ELR (cell line): ENCODE measurements around the gene SAPCD2.
A peak's percentile ranks its signal among the peaks of the same experiment; 100 is the strongest.

Experiments
- DNase-seq: peaks from one replicate; pipeline ENCODE4 v3.0.0-alpha.2; 2015; ENCODE audit warnings: low read depth

SAPCD2 gene

DNA sequence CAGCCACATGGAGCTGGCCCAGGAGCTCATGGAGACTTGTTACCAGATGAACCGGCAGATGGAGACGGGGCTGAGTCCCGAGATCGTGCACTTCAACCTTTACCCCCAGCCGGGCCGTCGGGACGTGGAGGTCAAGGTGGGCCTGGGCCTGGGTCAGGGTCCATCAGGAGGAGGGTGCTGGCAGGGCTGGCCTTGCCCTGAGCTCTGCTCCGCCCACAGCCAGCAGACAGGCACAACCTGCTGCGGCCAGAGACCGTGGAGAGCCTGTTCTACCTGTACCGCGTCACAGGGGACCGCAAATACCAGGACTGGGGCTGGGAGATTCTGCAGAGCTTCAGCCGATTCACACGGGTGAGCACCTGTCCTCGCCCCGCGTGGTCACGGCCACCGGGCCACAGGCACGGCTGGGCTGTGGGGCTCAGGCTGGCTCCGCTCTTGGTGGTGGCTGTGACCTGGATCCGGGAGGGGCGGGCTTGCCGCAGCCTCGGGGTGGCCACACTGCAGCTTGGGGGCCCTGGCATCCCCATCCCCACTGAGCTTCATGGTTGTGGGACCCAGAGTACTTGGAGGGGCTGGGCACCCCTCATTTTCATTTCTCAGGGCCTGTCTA is 37.1 kb upstream of the SAPCD2 start:
- DNase-seq, result no peak

DNA sequence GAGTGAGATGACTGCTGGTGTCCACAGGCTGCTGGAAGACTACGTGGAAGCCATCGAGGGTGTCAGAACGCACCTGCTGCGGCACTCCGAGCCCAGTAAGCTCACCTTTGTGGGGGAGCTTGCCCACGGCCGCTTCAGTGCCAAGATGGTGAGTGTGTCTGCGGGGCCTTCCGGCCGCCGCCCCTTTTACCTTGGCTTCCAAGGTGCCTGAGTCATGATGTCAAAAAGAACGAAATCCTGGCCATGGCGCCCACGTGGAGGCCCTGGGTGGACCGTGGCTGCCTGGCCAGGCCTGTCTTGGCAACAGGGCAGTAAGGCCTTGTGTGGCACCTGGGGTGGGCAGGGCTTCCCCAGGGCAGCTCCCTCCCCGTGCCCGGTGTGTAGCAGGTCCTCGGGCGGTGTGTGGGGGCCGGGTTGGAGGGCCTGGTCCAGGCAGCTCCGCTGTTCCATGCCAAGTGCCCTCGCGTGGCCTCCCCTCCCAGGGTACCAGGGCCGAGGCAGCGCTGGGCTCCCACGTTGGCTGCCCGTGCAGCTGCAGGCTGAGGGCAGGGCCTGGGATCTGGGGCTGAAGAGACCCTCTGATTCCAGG is 36.4 kb upstream of the SAPCD2 start:
- no peak for DNase-seq

DNA sequence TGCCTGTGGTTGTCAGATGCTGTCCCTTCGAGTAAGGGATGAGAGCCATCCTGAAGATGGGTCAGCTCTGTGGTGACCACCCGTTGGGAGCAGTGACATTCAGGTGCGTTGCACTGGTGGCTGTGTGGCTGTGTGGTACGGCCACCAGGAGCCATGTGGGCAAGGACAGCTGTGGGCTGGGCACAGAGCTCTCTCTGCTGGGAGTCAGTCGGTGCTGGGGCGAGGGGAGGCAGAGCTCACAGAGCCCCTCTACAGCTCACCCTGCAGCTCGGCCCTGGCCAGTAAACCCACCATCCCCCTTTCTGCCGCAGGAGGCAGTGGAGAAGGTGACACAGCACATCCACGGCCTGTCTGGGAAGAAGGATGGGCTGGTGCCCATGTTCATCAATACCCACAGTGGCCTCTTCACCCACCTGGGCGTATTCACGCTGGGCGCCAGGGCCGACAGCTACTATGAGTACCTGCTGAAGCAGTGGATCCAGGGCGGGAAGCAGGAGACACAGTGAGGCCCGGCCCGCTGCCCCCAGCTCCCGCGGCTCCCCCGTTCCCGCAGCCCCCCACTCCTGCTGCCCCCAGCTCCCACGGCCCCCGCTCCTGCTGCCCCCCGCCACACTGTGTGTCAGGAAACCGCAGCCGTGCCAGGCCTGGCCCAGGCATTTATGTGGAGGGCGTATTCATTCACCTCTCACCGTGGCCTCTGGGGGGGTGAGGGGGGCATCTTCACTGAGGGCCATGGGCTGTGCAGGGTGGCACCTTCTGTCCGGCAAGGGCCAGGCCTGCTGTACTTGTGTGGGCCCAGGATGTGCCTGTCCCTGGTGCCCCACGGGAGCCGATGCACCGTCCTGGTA is 35.7 kb upstream of the SAPCD2 start:
- no peak for DNase-seq

DNA sequence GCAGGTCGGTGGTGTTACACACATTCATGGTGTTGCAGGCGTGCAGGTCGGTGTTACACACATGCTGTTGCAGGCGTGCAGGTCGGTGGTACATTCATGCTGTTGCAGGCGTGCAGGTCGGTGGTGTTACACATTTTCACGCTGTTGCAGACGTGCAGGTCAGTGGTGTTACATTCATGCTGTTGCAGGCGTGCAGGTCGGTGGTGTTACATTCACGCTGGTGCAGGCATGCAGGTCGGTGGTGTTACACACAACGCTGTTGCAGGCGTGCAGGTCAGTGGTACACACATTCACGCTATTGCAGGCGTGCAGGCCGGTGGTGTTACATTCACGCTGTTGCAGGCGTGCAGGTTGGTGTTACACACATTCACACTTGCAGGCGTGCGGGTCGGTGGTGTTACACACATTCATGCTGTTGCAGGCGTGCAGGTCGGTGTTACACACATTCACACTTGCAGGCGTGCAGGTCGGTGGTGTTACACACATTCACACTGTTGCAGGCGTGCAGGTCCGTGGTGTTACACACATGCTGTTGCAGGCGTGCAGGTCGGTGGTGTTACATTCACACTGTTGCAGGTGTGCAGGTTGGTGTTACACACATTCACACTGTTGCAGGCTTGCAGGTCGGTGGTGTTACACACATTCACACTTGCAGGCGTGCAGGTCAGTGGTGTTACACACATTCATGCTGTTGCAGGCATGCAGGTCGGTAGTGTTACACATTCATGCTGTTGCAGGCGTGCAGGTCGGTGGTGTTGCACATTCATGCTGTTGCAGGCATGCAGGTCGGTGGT is 33.0 kb upstream of the SAPCD2 start:
- DNase-seq, result no peak

DNA sequence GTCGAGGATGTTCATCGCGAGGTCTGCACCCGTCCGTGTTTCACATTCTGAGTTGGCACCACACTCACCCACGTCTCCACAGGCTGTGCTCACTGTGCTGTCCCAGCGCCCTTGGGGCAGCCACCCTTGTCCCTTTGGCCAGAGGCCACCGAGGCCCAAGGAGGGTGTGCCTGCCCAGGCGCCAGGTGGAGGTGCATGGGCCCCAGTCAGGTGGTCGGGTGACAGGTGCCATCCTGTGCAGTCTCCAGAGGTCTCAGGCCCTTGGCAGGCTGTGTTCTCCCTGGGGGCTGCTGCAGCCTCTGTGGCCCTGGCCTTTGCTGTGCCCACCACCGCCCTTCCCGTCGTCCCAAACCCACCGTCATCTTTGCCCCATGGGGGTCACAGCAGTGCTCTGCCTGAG is 28.9 kb upstream of the SAPCD2 start:
- DNase-seq, result no peak

DNA sequence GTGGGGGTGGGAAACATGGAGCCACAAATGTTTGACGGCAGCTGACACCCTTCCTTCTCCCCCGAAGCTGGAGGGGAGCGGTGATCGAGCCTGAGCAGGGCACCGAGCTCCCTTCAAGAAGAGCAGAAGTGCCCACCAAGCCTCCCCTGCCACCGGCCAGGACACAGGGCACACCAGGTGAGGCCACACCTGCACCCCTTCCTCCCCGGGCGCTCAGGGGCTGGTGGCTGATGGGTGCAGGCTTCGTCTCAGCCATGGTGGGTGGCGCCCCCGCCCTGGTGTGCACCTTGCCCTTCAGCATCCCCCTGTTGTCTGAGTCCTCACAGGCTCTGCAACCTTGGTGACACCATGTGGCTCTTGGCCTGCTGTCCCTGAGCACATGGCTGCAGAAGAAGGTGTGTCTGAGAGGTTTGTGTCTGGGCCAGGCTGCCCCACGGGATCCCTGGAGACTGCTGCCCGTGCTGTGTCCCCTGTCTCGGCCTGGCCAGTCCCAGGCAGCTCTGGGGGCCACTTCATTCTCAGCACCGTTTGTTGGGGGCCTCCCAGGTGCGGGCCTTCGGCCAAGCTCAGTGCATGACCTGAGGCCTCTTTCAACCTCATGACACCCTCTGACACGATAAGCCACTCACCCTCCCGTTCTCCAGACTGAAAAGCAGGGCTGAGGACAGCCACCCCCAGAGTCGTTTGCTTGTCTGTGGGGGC is 27.6 kb upstream of the SAPCD2 start:
- no peak for DNase-seq

DNA sequence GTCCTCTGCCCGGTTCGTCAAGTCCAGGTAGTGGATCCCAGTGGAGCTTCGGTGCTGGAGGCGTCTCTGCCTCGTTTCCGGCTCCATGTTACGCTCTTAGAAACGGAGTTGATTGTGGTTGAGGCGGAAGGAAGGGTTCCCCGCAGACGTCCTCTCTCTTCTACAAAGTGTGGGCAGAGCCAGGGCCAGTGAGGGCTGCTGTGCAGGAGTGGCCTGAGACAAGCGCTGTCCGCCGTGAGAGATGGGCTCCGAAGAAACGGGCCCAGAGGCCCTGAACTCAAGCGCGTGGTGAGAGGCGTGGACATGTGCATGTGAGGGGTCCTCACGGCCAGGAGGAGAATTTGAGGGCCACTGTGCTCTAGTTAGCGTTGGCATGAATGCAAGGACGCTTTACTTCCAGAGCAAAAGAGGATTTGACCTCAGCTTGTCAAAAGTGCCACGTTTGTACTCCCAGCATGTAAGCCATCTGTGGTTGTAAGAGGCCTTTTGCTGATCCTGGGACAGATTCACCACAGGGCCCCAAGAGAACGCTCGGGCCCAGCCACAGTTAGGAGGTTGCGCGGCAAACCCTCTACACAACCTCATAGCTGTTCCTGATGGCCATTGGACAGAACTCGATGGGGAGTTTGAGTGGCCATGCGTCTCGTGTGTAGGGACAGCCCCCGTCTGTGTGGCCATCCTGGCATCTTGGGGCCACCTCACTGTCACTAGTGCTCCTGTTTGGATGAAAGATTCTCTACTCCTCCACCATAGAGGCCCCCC is 26.6 kb upstream of the SAPCD2 start:
- no peak for DNase-seq

DNA sequence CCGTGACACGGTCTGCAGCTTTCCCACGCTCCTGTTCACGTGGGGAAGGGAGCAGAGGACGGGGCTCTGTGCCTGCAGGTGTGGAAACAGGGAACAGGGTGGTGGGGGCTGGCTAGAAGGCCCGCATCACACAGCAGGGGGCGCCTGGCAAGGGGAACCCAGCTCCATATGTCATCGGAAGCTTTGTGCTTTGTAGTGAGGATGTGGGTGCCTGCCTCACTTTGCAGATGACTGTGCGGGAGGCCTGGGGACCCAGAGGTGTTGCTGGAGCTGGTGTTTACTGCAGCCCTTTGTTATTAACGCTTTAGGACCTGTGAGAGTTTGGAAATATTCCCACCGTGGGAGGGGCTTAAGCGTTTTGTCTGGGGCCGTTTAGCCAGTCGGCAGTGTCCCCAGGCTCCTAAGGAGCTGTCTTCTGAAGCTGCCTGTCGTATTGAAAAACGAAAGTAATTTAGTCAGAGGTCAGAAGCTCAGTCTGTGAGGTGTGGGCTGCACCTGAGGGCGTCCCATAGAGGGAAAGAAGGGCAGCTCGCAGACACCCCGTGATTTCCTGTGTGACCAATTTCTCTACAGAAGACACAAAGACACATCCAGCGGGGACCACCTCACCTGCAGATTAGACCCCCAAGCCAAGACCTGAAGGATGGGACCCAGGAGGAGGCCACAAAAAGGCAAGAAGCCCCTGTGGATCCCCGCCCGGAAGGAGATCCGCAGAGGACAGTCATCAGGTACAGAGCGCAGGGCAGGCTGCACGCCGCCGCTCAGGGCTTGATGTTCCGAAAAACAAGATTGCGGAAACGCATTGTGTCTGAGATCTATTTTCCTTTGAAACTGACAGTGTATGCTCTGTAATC is 25.5 kb upstream of the SAPCD2 start:
- DNase-seq, result no peak

DNA sequence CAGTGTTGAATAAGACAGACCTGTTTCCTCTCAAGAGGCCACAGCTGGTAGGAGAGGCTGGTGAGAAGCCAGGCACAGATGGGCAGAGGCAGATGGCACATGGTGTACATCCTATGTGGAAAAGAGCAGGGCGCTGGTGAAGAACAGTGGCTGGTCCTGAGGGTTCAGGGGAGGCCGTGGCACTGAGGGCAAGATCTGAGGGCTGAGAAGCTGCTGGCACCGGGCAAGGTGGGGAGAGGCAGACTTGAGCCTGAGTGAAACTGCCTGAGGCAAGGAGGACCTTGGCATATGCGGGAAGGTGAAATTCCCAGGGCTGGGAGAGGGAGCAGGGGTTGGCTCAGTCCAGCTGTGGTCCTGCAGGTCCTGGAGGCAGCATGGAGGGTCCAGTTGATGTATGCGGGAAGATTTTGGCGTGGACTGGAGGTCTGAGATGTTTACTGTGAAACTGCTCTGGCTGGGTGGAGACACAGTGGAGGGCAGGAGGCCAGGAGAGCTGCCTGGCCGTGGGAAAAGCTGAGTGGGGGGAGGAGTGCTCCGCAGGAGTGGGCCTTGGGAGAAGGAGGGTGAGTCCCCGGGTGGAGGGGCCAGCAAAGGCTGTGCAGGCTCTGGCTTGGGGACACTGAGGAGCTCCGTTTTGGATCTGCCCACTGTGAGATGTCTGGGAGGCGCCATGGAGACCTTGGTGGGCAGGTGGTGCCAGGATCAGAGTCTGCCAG is 19.0 kb upstream of the SAPCD2 start:
- DNase-seq, result no peak

DNA sequence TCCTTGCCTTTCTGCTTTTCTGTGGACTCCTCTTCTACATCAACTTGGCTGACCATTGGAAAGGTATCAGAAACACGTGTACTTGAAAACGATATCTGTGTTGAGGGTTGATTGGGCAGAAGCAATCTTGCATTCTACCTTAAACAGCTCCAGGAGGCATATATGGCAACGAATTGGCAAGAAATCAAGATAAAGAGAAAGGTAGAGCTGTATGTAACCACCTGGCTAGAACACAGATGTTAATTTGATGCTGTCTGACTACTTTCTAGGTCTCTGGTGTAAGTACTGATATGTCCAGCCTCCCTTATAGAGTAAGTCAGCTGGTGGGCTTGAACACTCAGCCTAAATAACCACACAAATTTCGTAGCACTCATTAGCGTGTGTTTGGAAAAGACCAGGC is 17.8 kb upstream of the SAPCD2 start:
- DNase-seq, result no peak

DNA sequence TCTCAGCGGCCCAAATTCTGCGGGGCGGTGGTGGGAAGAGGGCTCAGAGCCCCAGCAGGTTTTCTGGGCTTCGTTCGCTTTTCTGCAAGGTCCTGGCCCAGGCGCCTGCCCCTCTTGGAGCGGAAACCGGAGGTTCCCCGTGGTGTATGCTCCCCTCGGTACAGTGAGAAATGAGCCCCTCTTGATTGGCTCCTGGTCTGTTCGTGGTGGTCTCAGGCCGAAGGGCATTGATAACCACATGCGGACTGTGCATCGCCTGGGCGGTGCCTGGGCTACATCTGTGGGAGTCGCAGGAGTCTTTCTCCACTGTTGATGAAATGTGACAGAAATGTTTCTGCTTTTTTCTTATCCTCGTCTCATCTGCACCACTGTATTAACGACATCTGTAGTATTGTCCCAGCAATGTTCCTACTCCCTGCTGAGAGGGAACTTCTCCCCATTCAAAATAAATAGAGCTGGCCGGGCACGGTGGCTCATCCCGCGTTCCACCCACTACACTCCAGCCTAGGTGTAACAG is 17.1 kb upstream of the SAPCD2 start:
- DNase-seq, result peak; percentile 36

DNA sequence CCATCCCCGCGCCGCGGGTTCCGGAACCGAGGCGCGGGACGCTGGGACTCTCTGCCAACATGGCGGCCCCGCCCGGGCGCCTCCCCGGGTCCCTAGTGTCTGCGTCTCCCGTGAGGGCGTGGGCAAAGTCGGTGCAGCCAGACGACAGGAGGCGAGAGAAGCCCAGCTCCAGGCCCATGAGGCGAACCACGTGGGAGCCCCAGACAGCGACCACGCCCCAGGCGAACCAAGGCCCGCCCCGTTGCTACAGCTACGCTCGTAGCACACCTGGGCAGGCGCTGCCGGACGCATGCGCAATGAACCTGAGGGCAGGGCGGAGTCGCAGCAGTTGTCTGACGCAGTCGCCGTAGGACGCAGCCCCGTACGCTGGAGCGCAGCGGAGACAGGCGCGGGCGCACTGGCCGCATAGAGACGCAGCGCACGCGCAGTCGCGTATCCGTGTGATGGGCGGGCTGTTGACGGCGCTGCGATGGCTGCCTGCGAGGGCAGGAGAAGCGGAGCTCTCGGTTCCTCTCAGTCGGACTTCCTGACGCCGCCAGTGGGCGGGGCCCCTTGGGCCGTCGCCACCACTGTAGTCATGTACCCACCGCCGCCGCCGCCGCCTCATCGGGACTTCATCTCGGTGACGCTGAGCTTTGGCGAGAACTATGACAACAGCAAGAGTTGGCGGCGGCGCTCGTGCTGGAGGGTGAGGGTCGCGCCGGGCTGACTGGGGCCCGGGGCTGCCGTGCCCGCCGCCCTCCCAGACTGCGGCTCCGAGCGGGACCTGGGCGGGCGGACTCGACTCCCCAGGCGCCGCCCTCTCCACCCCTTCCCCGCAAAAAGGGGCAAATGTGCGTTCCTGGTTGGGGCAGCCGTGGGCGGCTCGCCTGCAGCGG is 16.4 kb upstream of the SAPCD2 start, which contains the start of gene MAN1B1:
TSS of gene MAN1B1 (plus strand) at position 455 of the 878 bp plus-strand sequence. CDS start at position 470, 15 bp downstream.
- peak; percentile 99 for DNase-seq

DNA sequence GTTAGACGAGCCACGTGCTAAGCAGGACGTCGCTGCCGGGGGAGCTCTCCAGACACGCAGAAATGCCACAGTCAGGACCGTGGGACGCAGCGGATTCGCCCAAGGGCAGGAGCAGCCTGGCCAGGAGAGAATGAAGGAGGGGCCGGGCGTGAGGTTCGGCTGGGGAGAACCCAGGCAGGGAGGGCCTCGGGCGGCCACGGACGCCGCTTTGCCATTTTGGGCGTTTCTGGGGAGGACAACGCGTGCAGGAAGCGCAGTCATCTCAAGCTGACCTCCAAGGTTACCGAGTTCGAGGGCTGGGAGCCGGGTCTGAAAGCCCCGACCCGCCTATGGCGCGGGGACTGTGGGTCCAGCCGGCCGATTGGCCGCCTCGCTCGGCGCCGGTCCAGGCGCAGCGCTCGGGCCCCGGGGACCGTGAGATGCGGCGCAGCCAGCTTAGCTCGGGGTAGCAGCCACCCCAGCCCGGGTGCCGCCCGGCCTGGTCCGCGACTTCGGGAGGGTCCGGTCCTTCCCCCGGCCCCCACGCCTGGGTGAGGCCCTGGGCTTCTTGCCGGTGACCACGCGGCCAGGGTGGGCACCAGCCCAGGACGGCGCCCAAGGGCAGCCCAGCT is 15.7 kb upstream of the SAPCD2 start:
- peak; percentile 69 for DNase-seq

DNA sequence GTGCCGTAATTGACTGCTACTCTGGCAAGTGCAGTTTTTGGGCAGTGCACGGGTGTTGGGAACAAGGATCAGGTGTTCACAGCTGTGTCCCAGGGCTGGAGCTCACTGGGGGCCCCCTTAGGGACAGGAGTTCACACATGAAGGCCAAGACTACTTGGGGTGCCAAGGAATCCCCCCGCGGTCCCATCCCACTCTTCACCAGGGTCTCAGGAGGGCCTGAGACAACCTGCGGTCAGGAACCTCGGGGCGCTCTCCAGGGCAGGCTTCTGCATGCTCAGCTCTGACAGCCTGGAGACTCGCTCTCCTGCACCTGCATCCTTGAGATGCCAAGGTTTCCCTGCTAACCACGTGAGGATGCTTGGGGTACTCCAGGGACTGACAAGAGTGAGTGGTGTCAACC is 14.2 kb upstream of the SAPCD2 start:
- no peak for DNase-seq

DNA sequence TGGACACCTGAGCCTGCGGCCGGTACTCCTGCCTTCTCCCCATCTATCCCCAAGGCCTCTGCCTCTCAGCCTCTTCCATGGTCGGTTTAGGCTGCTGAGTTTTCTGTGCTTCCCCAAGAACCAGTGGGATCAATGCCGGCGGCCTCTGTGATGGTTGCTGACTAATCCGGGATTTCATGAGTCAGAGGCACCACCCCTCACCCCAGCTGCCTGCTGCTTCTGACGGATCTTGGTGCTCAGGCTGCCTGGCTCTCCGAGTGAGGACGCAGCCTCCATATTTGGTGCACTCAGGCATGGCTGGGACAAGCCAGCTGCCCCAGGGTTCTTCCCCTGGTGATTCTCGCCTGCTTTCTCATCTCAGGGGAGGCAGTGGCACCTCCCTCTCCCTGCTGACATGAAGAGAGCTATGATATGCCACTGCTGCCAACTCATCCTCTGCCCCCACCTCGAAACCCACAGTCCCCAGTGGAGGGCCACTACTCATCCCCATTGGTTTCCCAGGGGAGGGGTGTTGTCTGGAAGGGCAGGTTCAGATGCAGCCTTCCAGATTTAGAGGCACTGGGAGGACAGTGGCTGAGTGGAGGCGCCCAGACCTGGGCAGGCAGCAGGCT is 13.1 kb upstream of the SAPCD2 start:
- peak; percentile 98 for DNase-seq

DNA sequence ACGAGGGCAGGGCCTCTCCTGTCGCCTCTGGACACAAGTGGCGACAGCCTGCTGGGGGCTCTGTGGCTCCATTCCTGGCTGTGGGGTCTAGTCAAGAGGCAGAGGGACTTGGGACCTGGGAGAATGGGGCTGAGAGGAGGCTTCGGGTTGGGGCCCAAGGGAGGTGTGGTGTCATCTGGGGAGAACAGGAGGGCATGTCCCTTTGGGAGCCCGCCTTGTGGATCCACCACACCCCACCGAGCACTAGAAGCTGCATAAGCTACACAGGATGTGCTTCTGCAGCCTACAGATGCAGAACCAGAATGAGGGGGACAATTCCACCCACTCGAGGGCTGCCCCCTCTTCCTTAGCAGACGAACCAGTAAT is 12.6 kb upstream of the SAPCD2 start:
- DNase-seq, result no peak

DNA sequence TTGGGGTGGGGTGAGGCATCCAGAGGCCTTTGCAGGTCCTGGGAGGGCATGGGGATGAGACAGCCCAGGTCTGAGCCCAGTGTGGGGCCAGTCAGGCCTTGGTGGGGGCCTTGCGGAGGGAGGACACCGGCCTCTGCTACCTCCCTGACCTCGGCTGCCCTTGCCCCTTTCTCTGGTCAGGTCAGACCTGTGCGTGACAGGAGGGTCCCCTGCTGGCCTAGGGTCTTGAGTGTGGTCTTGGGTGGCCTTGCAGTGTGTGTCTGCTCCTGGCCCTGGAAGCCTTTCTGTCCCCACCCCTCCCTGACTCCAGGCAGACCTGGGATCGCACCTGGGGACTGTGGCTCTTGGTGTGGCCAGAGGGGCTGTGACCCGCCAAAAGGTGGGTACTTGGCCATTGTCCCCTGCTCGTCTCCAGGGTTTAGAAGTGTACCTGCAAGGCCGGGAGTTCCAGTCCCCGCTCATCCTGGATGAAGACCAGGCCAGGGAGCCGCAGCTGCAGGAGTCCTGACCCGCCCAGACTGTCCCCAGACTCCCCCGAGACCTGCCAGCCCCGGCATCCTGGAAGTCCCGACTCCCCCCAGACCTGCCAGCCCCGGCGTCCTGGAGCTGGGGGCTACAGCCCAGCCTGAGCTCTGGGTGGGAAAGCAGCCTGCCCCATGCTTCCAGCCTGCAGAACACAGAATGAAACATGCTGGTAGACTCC is 12.0 kb upstream of the SAPCD2 start:
- DNase-seq, result no peak
